GM21526 (cell line): ENCODE data around the gene CNRIP1.
A peak's percentile ranks its signal among the peaks of the same experiment; 100 is the strongest.
"Not testable (repeated sequence)": the region's sequence is repeated elsewhere in the genome, so short reads cannot be mapped to it uniquely, and the experiment has no call there.

ENCODE experiments used
- ATAC-seq: cut with Tn5 transposase; IDR thresholded peaks from one replicate; pipeline ENCODE4 v1.9.1; 2021; ENCODE audit warnings: moderate library complexity; ENCODE audit not compliant: unreplicated experiment, low FRiP score

The CNRIP1 gene

GRCh38 chr2:68319398-68320117, at the start of gene CNRIP1:
Gene CNRIP1 (minus strand): TSS chr2:68319949. CDS start chr2:68319400, 549 bp downstream.
- ATAC-seq, result no peak

GRCh38 chr2:68369337-68369734, 49.6 kb upstream of the CNRIP1 start:
- no peak for ATAC-seq

GRCh38 chr2:68368654-68369336, 49.0 kb upstream of the CNRIP1 start:
- ATAC-seq, result no peak

GRCh38 chr2:68367953-68368653, 48.4 kb upstream of the CNRIP1 start:
- no peak for ATAC-seq

GRCh38 chr2:68366083-68366560, 46.4 kb upstream of the CNRIP1 start:
- peak; percentile 33 for ATAC-seq

GRCh38 chr2:68365087-68365486, 45.3 kb upstream of the CNRIP1 start, which contains the start of gene PLEK:
Gene PLEK (plus strand): TSS chr2:68365282. CDS start chr2:68365352, 70 bp downstream.
- peak; percentile 62 for ATAC-seq

- ATAC-seq, result no peak
Measured at GRCh38 chr2:68363721-68364120, 44.0 kb upstream of the CNRIP1 start.

- no peak for ATAC-seq
Measured at GRCh38 chr2:68362749-68363148, 43.0 kb upstream of the CNRIP1 start.

GRCh38 chr2:68362069-68362468, 42.3 kb upstream of the CNRIP1 start:
- ATAC-seq, result peak; percentile 45

GRCh38 chr2:68359889-68360288, 40.1 kb upstream of the CNRIP1 start:
- ATAC-seq, result no peak

- ATAC-seq, result peak; percentile 50
Measured at GRCh38 chr2:68357605-68358337, 38.0 kb upstream of the CNRIP1 start.

GRCh38 chr2:68356599-68357239, 37.0 kb upstream of the CNRIP1 start:
- no peak for ATAC-seq

- no peak for ATAC-seq
Measured at GRCh38 chr2:68352651-68353391, 33.1 kb upstream of the CNRIP1 start.

GRCh38 chr2:68351997-68352396, 32.2 kb upstream of the CNRIP1 start:
- ATAC-seq, result no peak

GRCh38 chr2:68349091-68349490, 29.3 kb upstream of the CNRIP1 start:
- ATAC-seq, result not testable (repeated sequence)

GRCh38 chr2:68345129-68345875, 25.6 kb upstream of the CNRIP1 start:
- ATAC-seq, result no peak

- ATAC-seq, result no peak
Measured at GRCh38 chr2:68344031-68344430, 24.3 kb upstream of the CNRIP1 start.

GRCh38 chr2:68342470-68342869, 22.7 kb upstream of the CNRIP1 start:
- ATAC-seq, result no peak

- no peak for ATAC-seq
Measured at GRCh38 chr2:68341583-68341982, 21.8 kb upstream of the CNRIP1 start.
